CD4-positive, alpha-beta T cell (primary cell): ENCODE measurements around the gene TEX261. TPM values are rescaled to one million over a fixed set of nuclear protein-coding genes. Genes with fewer than 3 reads are reported as not detected.

ENCODE experiments used
- ATAC-seq: fragments of 200-7000 bp; cut with Tn5 transposase; one replicate; pipeline ENCODE4 v1.10.0; 2022; ENCODE audit warnings: mild to moderate bottlenecking; ENCODE audit not compliant: poor library complexity
- CTCF ChIA-PET: fragments of 350-600 bp; sonication (Branson Sonifier 250); formaldehyde crosslinking; loops from one replicate; lab custom pipeline; 2021; ENCODE audit warnings: antibody characterized with exemption, inconsistent platforms; lab: Charles Lee
- POLR2A ChIA-PET: fragments of 350-600 bp; sonication (Branson Sonifier 250); formaldehyde crosslinking; loops from one replicate; lab custom pipeline; 2021; ENCODE audit warnings: antibody characterized with exemption, inconsistent platforms; lab: Charles Lee
- DNase-seq, 14 experiments: peaks; one replicate each; pipeline ENCODE4 v3.0.0-alpha.2; 2013 to 2020; ENCODE audit warnings: mixed read lengths in 2 of 14
- H3K27ac ChIP-seq, 2 donors: one replicate each; pipeline versions ENCODE4 v1.5.1 to v1.7.0; 2013; ENCODE audit warnings: low read length in 2 of 2, low read depth in 1 of 2, mild to moderate bottlenecking in 1 of 2
- H3K27me3 ChIP-seq, 2 experiments: 1 replicate in 1 of 2; 2 replicates in 1 of 2; pipeline versions ENCODE4 v1.6.1 to v1.7.0; 2013; ENCODE audit warnings: low read length in 2 of 2, control low read depth in 1 of 2, mild to moderate bottlenecking in 1 of 2, moderate library complexity in 1 of 2; ENCODE audit not compliant: insufficient read depth in 2 of 2, control insufficient read depth in 1 of 2
- H3K36me3 ChIP-seq: one replicate; pipeline ENCODE4 v1.6.1; 2013; ENCODE audit warnings: low read length, control low read depth; ENCODE audit not compliant: insufficient read depth
- H3K4me1 ChIP-seq: one replicate; pipeline ENCODE4 v1.6.1; 2013; ENCODE audit warnings: low read length, control low read depth; ENCODE audit not compliant: insufficient read depth
- H3K4me3 ChIP-seq: one replicate; pipeline ENCODE4 v1.5.1; 2013; ENCODE audit warnings: mild to moderate bottlenecking, low read length, moderate library complexity
- H3K9me3 ChIP-seq, 2 experiments: 1 replicate in 1 of 2; 2 replicates in 1 of 2; pipeline versions ENCODE4 v1.6.1 to v1.7.0; 2013; ENCODE audit warnings: low read length in 2 of 2, mild to moderate bottlenecking in 2 of 2, control low read depth in 1 of 2, moderate library complexity in 1 of 2; ENCODE audit not compliant: control insufficient read depth in 1 of 2, insufficient read depth in 1 of 2
- H3K27ac Mint-ChIP-seq: one replicate; pipeline ENCODE4 v1.8.0; 2020; ENCODE audit warnings: mixed read lengths
- H3K27me3 Mint-ChIP-seq: one replicate; pipeline ENCODE4 v1.8.0; 2021; ENCODE audit warnings: mixed read lengths
- H3K36me3 Mint-ChIP-seq: one replicate; pipeline ENCODE4 v1.8.0; 2021; ENCODE audit warnings: low read depth, mixed read lengths
- H3K4me1 Mint-ChIP-seq: one replicate; pipeline ENCODE4 v1.8.0; 2021; ENCODE audit warnings: low read depth, mixed read lengths
- H3K4me3 Mint-ChIP-seq: one replicate; pipeline ENCODE4 v1.8.0; 2020; ENCODE audit warnings: mild to moderate bottlenecking, mixed read lengths
- H3K9me3 Mint-ChIP-seq: one replicate; pipeline ENCODE4 v1.8.0; 2020; ENCODE audit warnings: mixed read lengths
- CTCF ChIP-seq: fragments of 200-600 bp; IDR thresholded peaks from one replicate; pipeline ENCODE4 v1.8.0; 2022; ENCODE audit warnings: antibody characterized with exemption, mild to moderate bottlenecking
- intact Hi-C, 2 experiments: fragments of 100-400 bp; cut with DNase I in 1 of 2; cut with micrococcal nuclease in 1 of 2; formaldehyde crosslinking; loops; one replicate each; pipeline versions ENCODE4 v1.15.1 to v1.9.0; 2023 to 2025; cut with DNase I, micrococcal nuclease
- total RNA-seq, 174 experiments: library from RNA in 2 of 174; stranded (reverse) in 2 of 174; gene quantifications; one replicate each; pipeline ENCODE4 v1.2.3 and lab custom pipeline; 2021 to 2026

The TEX261 gene
- total RNA-seq, 2 experiments from 2014 or later, result 26.8 to 34.0 TPM

DNA sequence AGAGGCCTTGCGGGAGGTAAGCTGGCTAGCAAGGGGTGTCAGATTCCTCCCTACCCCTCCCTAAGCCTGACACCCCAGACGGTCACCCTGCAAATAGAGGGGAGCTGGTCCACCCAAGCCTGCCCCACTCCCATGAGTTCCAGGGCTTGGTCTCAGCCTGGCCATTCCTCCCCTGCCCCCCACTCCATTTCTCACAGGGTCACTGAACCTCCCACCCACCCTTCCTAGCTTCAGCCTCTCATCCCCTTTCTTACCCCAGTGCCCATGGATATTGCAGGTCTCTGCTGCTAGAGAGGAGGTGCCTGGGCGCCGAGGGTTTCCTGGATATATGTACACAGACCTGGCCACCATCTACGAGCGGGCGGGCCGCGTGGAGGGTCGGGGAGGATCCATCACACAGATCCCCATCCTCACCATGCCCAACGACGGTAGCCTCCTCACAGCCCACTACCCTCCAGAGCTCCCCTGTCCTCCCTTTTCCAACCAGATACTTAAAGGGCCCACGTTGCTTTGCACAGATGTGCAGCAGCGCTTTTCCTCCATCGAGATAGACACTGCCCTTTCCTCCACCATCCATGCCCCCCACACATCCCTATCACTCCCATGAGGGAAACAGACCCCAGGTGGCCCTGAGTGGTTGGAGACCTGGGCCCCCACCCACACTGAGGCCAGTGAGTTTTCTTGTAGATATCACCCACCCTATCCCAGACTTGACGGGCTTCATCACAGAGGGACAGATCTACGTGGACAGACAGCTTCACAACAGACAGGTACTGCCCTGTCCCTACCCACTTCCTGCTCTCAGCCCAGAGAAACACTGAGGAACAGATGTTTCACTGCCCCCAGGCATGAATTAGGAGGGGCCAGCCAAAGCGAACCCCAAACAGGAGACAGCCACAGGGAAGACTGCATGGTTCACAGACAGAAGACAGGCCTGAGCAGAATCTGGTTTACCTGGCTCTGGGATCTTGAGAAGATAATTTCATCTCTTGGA is 31.5 kb downstream of the TEX261 start:
- Histone ChIP-seq H3K27me3 (peaks cover 19 to 24% of the 10 kb centered on the region in 2 experiments), H3K27ac (no peak overlapping the region), H3K4me1 (peaks cover 15% of the 10 kb centered on the region), H3K36me3 (no peaks in the 10 kb centered on the region), H3K9me3 (no peaks in the 10 kb centered on the region), H3K4me3 (no peak overlapping the region)
- ATAC-seq, result no peak
- DNase-seq, result no peak
- Mint-ChIP-seq H3K4me1 (peaks cover 8% of the 10 kb centered on the region), H3K36me3 (no peaks in the 10 kb centered on the region), H3K9me3 (no peaks in the 10 kb centered on the region), H3K27ac (no peak overlapping the region), H3K4me3 (no peak overlapping the region), H3K27me3 (peaks cover 49% of the 10 kb centered on the region)
- ChIA-PET CTCF (interaction anchor here (1.4 to 2.2 kb wide), 4 partner anchors 12 to 106 kb away, joined by 3 to 12 read pairs (median 8); partner anchors contain the start of gene NAGK), POLR2A (no interaction called here)
- TF ChIP-seq CTCF, result no peak
- intact Hi-C loops, result no loop called here

DNA sequence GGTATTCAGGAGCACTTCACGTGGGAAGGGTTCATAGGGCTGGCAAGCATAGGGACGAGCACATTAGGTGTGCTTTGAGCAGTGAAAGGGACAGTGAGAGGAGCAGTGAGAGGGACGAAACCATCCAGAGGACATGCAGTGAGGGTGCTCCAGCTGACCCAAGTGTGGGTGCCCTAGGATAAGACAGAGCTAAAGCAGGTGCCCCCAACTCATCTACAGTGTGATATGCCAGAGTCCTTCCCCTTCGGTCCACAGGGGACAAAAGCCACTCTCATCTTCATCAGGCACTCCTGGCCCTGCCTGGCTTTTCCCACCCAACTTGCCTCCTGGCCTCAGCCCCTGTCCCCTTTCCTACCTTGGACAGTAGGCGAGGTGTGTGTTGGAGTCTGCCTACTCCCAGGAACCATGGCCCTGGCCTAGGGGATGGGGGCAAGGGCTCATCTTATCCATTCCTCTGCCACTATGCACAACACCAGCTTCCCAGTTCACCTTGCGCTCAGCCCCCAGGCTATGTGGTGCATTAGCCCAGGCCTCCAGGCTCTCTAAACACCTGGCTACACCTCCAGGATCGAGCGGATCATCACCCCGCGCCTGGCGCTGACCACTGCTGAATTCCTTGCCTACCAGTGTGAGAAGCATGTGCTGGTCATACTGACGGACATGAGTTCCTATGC is 32.3 kb downstream of the TEX261 start:
- CTCF ChIA-PET, result no interaction called here
- no peak overlapping the region for H3K4me3 Mint-ChIP-seq

GRCh38 chr2:70961648-70961994 is 33.1 kb downstream of the TEX261 start:
- Histone ChIP-seq H3K27ac (no peak overlapping the region), H3K27me3 (peaks cover 22 to 30% of the 10 kb centered on the region in 2 experiments), H3K4me1 (peaks cover 17% of the 10 kb centered on the region), H3K36me3 (no peaks in the 10 kb centered on the region), H3K4me3 (no peak overlapping the region), H3K9me3 (no peaks in the 10 kb centered on the region)
- no peak overlapping the region for H3K4me3 Mint-ChIP-seq
- no peaks in the 10 kb centered on the region for H3K36me3 Mint-ChIP-seq
- H3K27ac Mint-ChIP-seq, result no peak overlapping the region
- no peaks in the 10 kb centered on the region for H3K9me3 Mint-ChIP-seq
- no peak for TF ChIP-seq CTCF
- DNase-seq (no peak), ATAC-seq (no peak)
- H3K4me1 Mint-ChIP-seq, result peaks cover 8% of the 10 kb centered on the region
- CTCF ChIA-PET, result no interaction called here
- intact Hi-C loops, result no loop called here
- H3K27me3 Mint-ChIP-seq, result peaks cover 59% of the 10 kb centered on the region
- POLR2A ChIA-PET, result no interaction called here

More for the DNA sequence above, 32.3 kb downstream of the TEX261 start:
- Mint-ChIP-seq H3K27ac (no peak overlapping the region), H3K4me1 (peaks cover 8% of the 10 kb centered on the region), H3K36me3 (no peaks in the 10 kb centered on the region), H3K27me3 (peaks cover 53% of the 10 kb centered on the region), H3K9me3 (no peaks in the 10 kb centered on the region)
- H3K9me3 ChIP-seq, result no peaks in the 10 kb centered on the region
- H3K4me1 ChIP-seq, result peaks cover 17% of the 10 kb centered on the region
- H3K36me3 ChIP-seq, result no peaks in the 10 kb centered on the region
- DNase-seq (no peak), ATAC-seq (no peak)
- no peak overlapping the region for H3K27ac ChIP-seq
- H3K27me3 ChIP-seq, result peaks cover 22 to 30% of the 10 kb centered on the region in 2 experiments
- no peak overlapping the region for H3K4me3 ChIP-seq
- intact Hi-C loops, result no loop called here
- POLR2A ChIA-PET, result no interaction called here
- TF ChIP-seq CTCF, result no peak
